Calu3 (cell line): Measurements from ENCODE around the gene FAM169A. TPM values are rescaled to one million over a fixed set of nuclear protein-coding genes. Genes with fewer than 3 reads are reported as not detected.

ENCODE experiments used
- BruUV-seq: library from RNA; stranded (reverse); fragments of 400-500 nt; replicated peaks from 2 replicates; lab custom pipeline; 2021; lab: Mats Ljungman, UMichigan
- CTCF ChIA-PET: fragments of 300-600 bp; sonication (Branson Sonifier 250); formaldehyde crosslinking; loops from one replicate; lab custom pipeline; 2022; ENCODE audit warnings: antibody characterized with exemption; lab: Charles Lee
- DNase-seq: peaks from one replicate; pipeline ENCODE4 v3.0.0; 2022
- H3K27ac Mint-ChIP-seq: one replicate; pipeline ENCODE4 v1.8.0; 2022; ENCODE audit warnings: mixed read lengths; ENCODE audit not compliant: unreplicated experiment
- H3K27me3 Mint-ChIP-seq: one replicate; pipeline ENCODE4 v1.8.0; 2022; ENCODE audit warnings: mixed read lengths; ENCODE audit not compliant: unreplicated experiment
- H3K36me3 Mint-ChIP-seq: one replicate; pipeline ENCODE4 v1.8.0; 2022; ENCODE audit warnings: mild to moderate bottlenecking, moderate library complexity, mixed read lengths; ENCODE audit not compliant: insufficient read depth, unreplicated experiment
- H3K4me1 Mint-ChIP-seq: one replicate; pipeline ENCODE4 v1.8.0; 2022; ENCODE audit warnings: mild to moderate bottlenecking, low read depth, mixed read lengths; ENCODE audit not compliant: unreplicated experiment
- H3K4me3 Mint-ChIP-seq: one replicate; pipeline ENCODE4 v1.8.0; 2022; ENCODE audit warnings: mild to moderate bottlenecking, low read depth, moderate library complexity, mixed read lengths; ENCODE audit not compliant: unreplicated experiment
- H3K9me3 Mint-ChIP-seq: one replicate; pipeline ENCODE4 v1.8.0; 2022; ENCODE audit warnings: low read depth, mixed read lengths; ENCODE audit not compliant: unreplicated experiment
- CTCF ChIP-seq: fragments of 200-600 bp; IDR thresholded peaks from one replicate; pipeline ENCODE4 v1.8.0; 2022; ENCODE audit warnings: antibody characterized with exemption; ENCODE audit not compliant: unreplicated experiment
- intact Hi-C: fragments of 100-400 bp; cut with micrococcal nuclease; formaldehyde crosslinking; loops from one replicate; pipeline ENCODE4 v1.10.0; 2022; ENCODE audit not compliant: unreplicated experiment
- total RNA-seq: library from RNA; stranded (reverse); gene quantifications from 2 replicates; pipeline ENCODE4 v1.2.3, GENCODE V29; 2022

The FAM169A gene
- total RNA-seq, 1 experiment from 2014 or later, result 14.1 TPM

GRCh38 chr5:74866596-74867162 lies 492 bp upstream of the FAM169A start:
- no peaks in the 10 kb centered on the region for H3K27me3 Mint-ChIP-seq
- H3K4me1 Mint-ChIP-seq, result peaks cover 11% of the 10 kb centered on the region

GRCh38 chr5:74865256-74865803 lies 857 bp downstream of the FAM169A start:
- H3K27me3 Mint-ChIP-seq, result no peaks in the 10 kb centered on the region
- DNase-seq, result no peak
- intact Hi-C loops, result no loop called here
- H3K4me1 Mint-ChIP-seq, result peaks cover 11% of the 10 kb centered on the region
- peak overlapping the region; percentile 86 for H3K4me3 Mint-ChIP-seq
- CTCF ChIA-PET, result no interaction called here
- no peak for TF ChIP-seq CTCF
- H3K36me3 Mint-ChIP-seq, result peaks cover 21% of the 10 kb centered on the region
- BruUV-seq, result TSS peak; percentile 45
- no peaks in the 10 kb centered on the region for H3K9me3 Mint-ChIP-seq
- peak overlapping the region; percentile 85 for H3K27ac Mint-ChIP-seq

More at GRCh38 chr5:74866596-74867162, 492 bp upstream of the FAM169A start:
- Mint-ChIP-seq H3K27ac (peak overlapping the region; percentile 42), H3K4me3 (peak overlapping the region; percentile 86), H3K9me3 (no peaks in the 10 kb centered on the region), H3K36me3 (peaks cover 21% of the 10 kb centered on the region)
- intact Hi-C loops, result no loop called here
- TF ChIP-seq CTCF, result no peak
- BruUV-seq, result no TSS peak
- CTCF ChIA-PET, result interaction anchor here (0.5 kb wide), 1 partner anchor 1475 kb away, joined by 4 read pairs; no protein-coding TSS in a partner anchor
- peak; percentile 28 for DNase-seq

- TF ChIP-seq CTCF, result no peak
- BruUV-seq, result no TSS peak
- CTCF ChIA-PET, result no interaction called here
- no peaks in the 10 kb centered on the region for H3K27me3 Mint-ChIP-seq
- intact Hi-C loops, result no loop called here
- H3K36me3 Mint-ChIP-seq, result peaks cover 21% of the 10 kb centered on the region
- no peak for DNase-seq
- peak overlapping the region; percentile 86 for H3K4me3 Mint-ChIP-seq
- no peaks in the 10 kb centered on the region for H3K9me3 Mint-ChIP-seq
- H3K27ac Mint-ChIP-seq, result peak overlapping the region; percentile 85
- H3K4me1 Mint-ChIP-seq, result peaks cover 11% of the 10 kb centered on the region
Measured at GRCh38 chr5:74864823-74865222, 1.4 kb downstream of the FAM169A start.

GRCh38 chr5:74863726-74864125 lies 2.5 kb downstream of the FAM169A start:
- peaks cover 11% of the 10 kb centered on the region for H3K4me1 Mint-ChIP-seq

More at GRCh38 chr5:74863726-74864125, 2.5 kb downstream of the FAM169A start:
- TF ChIP-seq CTCF, result no peak
- no TSS peak for BruUV-seq
- Mint-ChIP-seq H3K27ac (no peak overlapping the region), H3K36me3 (peaks cover 21% of the 10 kb centered on the region), H3K4me3 (no peak overlapping the region), H3K9me3 (no peaks in the 10 kb centered on the region), H3K27me3 (no peaks in the 10 kb centered on the region)
- CTCF ChIA-PET, result no interaction called here
- intact Hi-C loops, result no loop called here
- no peak for DNase-seq
